HepG2 (cell line): ENCODE data around the gene PFAS. TPM values are rescaled to one million over a fixed set of nuclear protein-coding genes. Genes with fewer than 3 reads are reported as not detected.

Experiments used
- ARID3A ChIP-seq: IDR thresholded peaks from 2 replicates; pipeline ENCODE4 v1.6.1; 2012; ENCODE audit warnings: low read depth, low read length, improper control_type of control experiment
- ATF5 ChIP-seq: sonication (generic); formaldehyde crosslinking; IDR thresholded peaks from 2 replicates; pipeline ENCODE4 v1.4.0; 2020; ENCODE audit warnings: mild to moderate bottlenecking, low read depth, missing genetic modification reagents
- ATF7-NPFF ChIP-seq: sonication (generic); formaldehyde crosslinking; IDR thresholded peaks from 2 replicates; pipeline ENCODE4 v1.8.1; 2023; ENCODE audit warnings: mild to moderate bottlenecking, low read depth, missing genetic modification reagents, moderate library complexity
- EED ChIP-seq: sonication (generic); formaldehyde crosslinking; IDR thresholded peaks from 2 replicates; pipeline ENCODE4 v1.5.0; 2020; ENCODE audit warnings: mild to moderate bottlenecking, missing genetic modification reagents
- HOXA3 ChIP-seq: sonication (generic); formaldehyde crosslinking; IDR thresholded peaks from 2 replicates; pipeline ENCODE4 v1.5.0; 2020; ENCODE audit warnings: missing genetic modification reagents
- KLF11 ChIP-seq: IDR thresholded peaks from 2 replicates; pipeline ENCODE4 v1.6.1; 2016; ENCODE audit warnings: missing compliant biosample characterization
- MIXL1 ChIP-seq: IDR thresholded peaks from 2 replicates; pipeline ENCODE4 v1.6.1; 2016
- SETDB1 ChIP-seq: sonication (generic); formaldehyde crosslinking; IDR thresholded peaks from 2 replicates; pipeline ENCODE4 v1.5.1; 2020; ENCODE audit warnings: missing genetic modification reagents, mild to moderate bottlenecking, borderline replicate concordance
- SNAPC4 ChIP-seq: sonication (generic); formaldehyde crosslinking; IDR thresholded peaks from 2 replicates; pipeline ENCODE4 v1.4.0; 2020; ENCODE audit warnings: mild to moderate bottlenecking, missing genetic modification reagents
- TP53 ChIP-seq: sonication (generic); formaldehyde crosslinking; conservative IDR thresholded peaks from 2 replicates; pipeline ENCODE4 v1.4.0; 2020; ENCODE audit warnings: missing genetic modification reagents
- U2AF2 ChIP-seq: fragments of 200-400 bp; formaldehyde crosslinking; IDR thresholded peaks from 2 replicates; pipeline ENCODE4 v1.6.1; 2017; ENCODE audit warnings: low read depth, mild to moderate bottlenecking, low read length
- ZNF24 ChIP-seq: fragments of 450-650 bp; IDR thresholded peaks from 2 replicates; pipeline ENCODE4 v1.6.1; 2017; ENCODE audit warnings: antibody characterized with exemption, mild to moderate bottlenecking
- ZNF451 ChIP-seq: sonication (generic); formaldehyde crosslinking; IDR thresholded peaks from 2 replicates; pipeline ENCODE4 v1.5.0; 2020; ENCODE audit warnings: mild to moderate bottlenecking, missing genetic modification reagents
- ZNF616 ChIP-seq: sonication (generic); formaldehyde crosslinking; IDR thresholded peaks from 2 replicates; pipeline ENCODE4 v1.5.0; 2020; ENCODE audit warnings: low read depth, mild to moderate bottlenecking, missing genetic modification reagents
- polyA plus RNA-seq, 8 experiments: library from polyadenylated mRNA; depleted of rRNA in 3 of 8; stranded (reverse) in 7 of 8; unstranded in 1 of 8; fragments of >200 nt; fragmentation: Illumina TruSeq in 4 of 8; extraction: Trizol in 4 of 8; gene quantifications; 2 replicates each; pipeline versions ENCODE4 v1.2.1 to v1.2.3, GENCODE V29; 2011 to 2016; ENCODE audit warnings: low read depth in 4 of 8, missing spikeins in 1 of 8, mixed read lengths in 1 of 8; ENCODE audit not compliant: insufficient read depth in 1 of 8
- total RNA-seq, 5 experiments: library from RNA; depleted of rRNA; stranded (reverse); fragments of >200 nt; fragmentation: Illumina TruSeq; extraction: Trizol; gene quantifications; 2 replicates each; pipeline ENCODE4 v1.2.3, GENCODE V29; 2016; ENCODE audit warnings: low read depth in 1 of 5
- TF ChIP-seq, protein P1 (sequence below): sonication (generic); formaldehyde crosslinking; IDR thresholded peaks from 2 replicates; pipeline ENCODE4 v1.4.0; 2020; ENCODE audit warnings: missing genetic modification reagents, borderline replicate concordance
- TF ChIP-seq, protein P2 (sequence below): sonication (generic); formaldehyde crosslinking; IDR thresholded peaks from 2 replicates; pipeline ENCODE4 v1.4.0; 2020; ENCODE audit warnings: missing genetic modification reagents

The PFAS gene
- total and polyA plus RNA-seq, 2 of the 13 experiments (the other 11 are each of a cell fraction or from before 2014, with no cell fraction given): 49.4 to 58.2 TPM

- TF ChIP-seq ZNF24: no peak
- no peak for TF ChIP-seq TP53
- TF ChIP-seq HOXA3 (CRISPR knock-in tag): peak; percentile 45; the same call in 1 of the 2 replicates
- no peak for TF ChIP-seq ZNF616 (CRISPR knock-in tag)
- 0 out of 2 replicates have a peak, but pooled peaks have one; percentile 34 for TF ChIP-seq ARID3A
- no peak for TF ChIP-seq ATF5 (CRISPR knock-in tag)
- TF ChIP-seq, protein P1, sequence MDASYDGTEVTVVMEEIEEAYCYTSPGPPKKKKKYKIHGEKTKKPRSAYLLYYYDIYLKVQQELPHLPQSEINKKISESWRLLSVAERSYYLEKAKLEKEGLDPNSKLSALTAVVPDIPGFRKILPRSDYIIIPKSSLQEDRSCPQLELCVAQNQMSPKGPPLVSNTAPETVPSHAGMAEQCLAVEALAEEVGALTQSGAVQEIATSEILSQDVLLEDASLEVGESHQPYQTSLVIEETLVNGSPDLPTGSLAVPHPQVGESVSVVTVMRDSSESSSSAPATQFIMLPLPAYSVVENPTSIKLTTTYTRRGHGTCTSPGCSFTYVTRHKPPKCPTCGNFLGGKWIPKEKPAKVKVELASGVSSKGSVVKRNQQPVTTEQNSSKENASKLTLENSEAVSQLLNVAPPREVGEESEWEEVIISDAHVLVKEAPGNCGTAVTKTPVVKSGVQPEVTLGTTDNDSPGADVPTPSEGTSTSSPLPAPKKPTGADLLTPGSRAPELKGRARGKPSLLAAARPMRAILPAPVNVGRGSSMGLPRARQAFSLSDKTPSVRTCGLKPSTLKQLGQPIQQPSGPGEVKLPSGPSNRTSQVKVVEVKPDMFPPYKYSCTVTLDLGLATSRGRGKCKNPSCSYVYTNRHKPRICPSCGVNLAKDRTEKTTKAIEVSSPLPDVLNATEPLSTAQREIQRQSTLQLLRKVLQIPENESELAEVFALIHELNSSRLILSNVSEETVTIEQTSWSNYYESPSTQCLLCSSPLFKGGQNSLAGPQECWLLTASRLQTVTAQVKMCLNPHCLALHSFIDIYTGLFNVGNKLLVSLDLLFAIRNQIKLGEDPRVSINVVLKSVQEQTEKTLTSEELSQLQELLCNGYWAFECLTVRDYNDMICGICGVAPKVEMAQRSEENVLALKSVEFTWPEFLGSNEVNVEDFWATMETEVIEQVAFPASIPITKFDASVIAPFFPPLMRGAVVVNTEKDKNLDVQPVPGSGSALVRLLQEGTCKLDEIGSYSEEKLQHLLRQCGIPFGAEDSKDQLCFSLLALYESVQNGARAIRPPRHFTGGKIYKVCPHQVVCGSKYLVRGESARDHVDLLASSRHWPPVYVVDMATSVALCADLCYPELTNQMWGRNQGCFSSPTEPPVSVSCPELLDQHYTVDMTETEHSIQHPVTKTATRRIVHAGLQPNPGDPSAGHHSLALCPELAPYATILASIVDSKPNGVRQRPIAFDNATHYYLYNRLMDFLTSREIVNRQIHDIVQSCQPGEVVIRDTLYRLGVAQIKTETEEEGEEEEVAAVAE (CRISPR knock-in tag): no peak
- peak; percentile 53; the same call in 1 of the 2 replicates for TF ChIP-seq MIXL1 (CRISPR knock-in tag)
- TF ChIP-seq EED: no peak
- no peak for TF ChIP-seq SETDB1 (CRISPR knock-in tag)
- TF ChIP-seq, protein P2, sequence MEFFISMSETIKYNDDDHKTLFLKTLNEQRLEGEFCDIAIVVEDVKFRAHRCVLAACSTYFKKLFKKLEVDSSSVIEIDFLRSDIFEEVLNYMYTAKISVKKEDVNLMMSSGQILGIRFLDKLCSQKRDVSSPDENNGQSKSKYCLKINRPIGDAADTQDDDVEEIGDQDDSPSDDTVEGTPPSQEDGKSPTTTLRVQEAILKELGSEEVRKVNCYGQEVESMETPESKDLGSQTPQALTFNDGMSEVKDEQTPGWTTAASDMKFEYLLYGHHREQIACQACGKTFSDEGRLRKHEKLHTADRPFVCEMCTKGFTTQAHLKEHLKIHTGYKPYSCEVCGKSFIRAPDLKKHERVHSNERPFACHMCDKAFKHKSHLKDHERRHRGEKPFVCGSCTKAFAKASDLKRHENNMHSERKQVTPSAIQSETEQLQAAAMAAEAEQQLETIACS (CRISPR knock-in tag): 0 out of 2 replicates have a peak, but pooled peaks have one; percentile 28
- TF ChIP-seq ZNF451 (CRISPR knock-in tag): no peak
- no peak for TF ChIP-seq U2AF2
- TF ChIP-seq KLF11: no peak
- no peak for TF ChIP-seq SNAPC4
- no peak for TF ChIP-seq ATF7-NPFF (CRISPR knock-in tag)
Observed at GRCh38 chr17:8300627-8301242, 51.6 kb downstream of the PFAS start (continued).
